ENCODE data around the gene RASA3.

- no peak for TF ChIP-seq CTCF (IDR thresholded peaks at IDR 0.05)
- no peak for TF ChIP-seq POLR2AphosphoS5 (IDR thresholded peaks at IDR 0.05)
- no peak for TF ChIP-seq POLR2A (IDR thresholded peaks at IDR 0.05)
Measured at GRCh38 chr13:114068656-114069318, 63.6 kb downstream of the RASA3 start.
